Stimulated activated CD8-positive, alpha-beta memory T cell treated with anti-CD3 and anti-CD28 coated beads, Interleukin-12 subunit alpha, Interleukin-12 subunit beta, amount 100 ng/mL, for 4 hours (primary cell): Measurements from ENCODE around the gene CGB7.
"Not testable (repeated sequence)": the region's sequence is repeated elsewhere in the genome, so short reads cannot be mapped to it uniquely, and the experiment has no call there.

Source experiments
- DNase-seq: peaks from one replicate; pipeline ENCODE4 v3.0.0-alpha.2; 2020; ENCODE audit warnings: low read depth

Gene CGB7

GRCh38 chr19:49057636-49058234, at the start of gene CGB7:
Gene CGB7, minus strand, starts transcription at chr19:49057749. Its CDS starts 2,374 bp downstream, at chr19:49055375.
- DNase-seq = no peak

- no peak for DNase-seq
Observed at GRCh38 chr19:49106648-49107135, 49.1 kb upstream of the CGB7 start.

- DNase-seq = no peak
Observed at GRCh38 chr19:49104229-49104864, 46.8 kb upstream of the CGB7 start.

GRCh38 chr19:49103331-49104085, 46.0 kb upstream of the CGB7 start:
- DNase-seq = no peak

GRCh38 chr19:49102303-49102702, 44.8 kb upstream of the CGB7 start:
- DNase-seq = no peak

GRCh38 chr19:49101160-49101559, 43.6 kb upstream of the CGB7 start:
- DNase-seq = no peak

- DNase-seq = no peak
Observed at GRCh38 chr19:49098795-49099194, 41.2 kb upstream of the CGB7 start.

- peak; percentile 43 for DNase-seq
Observed at GRCh38 chr19:49097453-49098288, 40.1 kb upstream of the CGB7 start.

- DNase-seq = no peak
Observed at GRCh38 chr19:49094505-49095482, 37.2 kb upstream of the CGB7 start.

GRCh38 chr19:49092686-49093085, 35.1 kb upstream of the CGB7 start:
- DNase-seq = no peak

GRCh38 chr19:49091391-49092038, 34.0 kb upstream of the CGB7 start:
- no peak for DNase-seq

- DNase-seq = no peak
Observed at GRCh38 chr19:49086296-49086695, 28.7 kb upstream of the CGB7 start.

GRCh38 chr19:49085868-49086232, 28.3 kb upstream of the CGB7 start:
- DNase-seq = no peak

- DNase-seq = peak; percentile 99
Observed at GRCh38 chr19:49085020-49085867, 27.7 kb upstream of the CGB7 start, which contains the start of gene SNRNP70. Gene SNRNP70, plus strand, starts transcription at chr19:49085451. Its CDS starts 964 bp downstream, at chr19:49086415.

GRCh38 chr19:49084206-49085019, 26.9 kb upstream of the CGB7 start:
- no peak for DNase-seq

GRCh38 chr19:49081273-49081672, 23.7 kb upstream of the CGB7 start:
- no peak for DNase-seq

- no peak for DNase-seq
Observed at GRCh38 chr19:49080392-49080791, 22.8 kb upstream of the CGB7 start.

GRCh38 chr19:49074869-49075268, 17.3 kb upstream of the CGB7 start:
- not testable (repeated sequence) for DNase-seq
